DOHH2 (cell line): ENCODE results near the gene NABP1.
"Not testable (repeated sequence)": the region's sequence is repeated elsewhere in the genome, so short reads cannot be mapped to it uniquely, and the experiment has no call there.

Experiments
- H3F3A ChIP-seq: fragments of 200-600 bp; sonication (generic), shearing (Covaris generic); 2 replicates; pipeline ENCODE4 v1.6.0; 2016; ENCODE audit warnings: antibody characterized with exemption, mild to moderate bottlenecking; ENCODE audit not compliant: control insufficient read depth, insufficient read depth
- H3K27ac ChIP-seq: fragments of 200-600 bp; sonication (generic); 2 replicates; pipeline ENCODE4 v1.5.1; 2014; ENCODE audit warnings: low read depth, mild to moderate bottlenecking, low read length, moderate library complexity
- H3K27me3 ChIP-seq: fragments of 200-600 bp; sonication (generic); 2 replicates; pipeline ENCODE4 v1.6.1; 2014; ENCODE audit warnings: mild to moderate bottlenecking, low read length, mixed read lengths; ENCODE audit not compliant: control insufficient read depth
- H3K36me3 ChIP-seq: fragments of 200-600 bp; sonication (generic); 2 replicates; pipeline ENCODE4 v1.6.1; 2014; ENCODE audit warnings: mild to moderate bottlenecking, low read length, moderate library complexity, mixed read lengths; ENCODE audit not compliant: control insufficient read depth
- H3K4me1 ChIP-seq: fragments of 200-600 bp; sonication (generic); 2 replicates; pipeline ENCODE4 v1.6.1; 2014; ENCODE audit warnings: mild to moderate bottlenecking, low read length, mixed read lengths; ENCODE audit not compliant: control insufficient read depth
- H3K4me2 ChIP-seq: fragments of 200-600 bp; sonication (generic); 2 replicates; pipeline ENCODE4 v1.6.0; 2014; ENCODE audit warnings: mild to moderate bottlenecking, low read length, moderate library complexity
- H3K4me3 ChIP-seq: fragments of 200-600 bp; sonication (generic); 2 replicates; pipeline ENCODE4 v1.5.1; 2014; ENCODE audit warnings: mild to moderate bottlenecking, low read length, mixed read lengths
- H3K79me2 ChIP-seq: fragments of 200-600 bp; sonication (generic); 2 replicates; pipeline ENCODE4 v1.6.1; 2014; ENCODE audit warnings: mild to moderate bottlenecking, low read length, mixed read lengths; ENCODE audit not compliant: control insufficient read depth
- H3K9me2 ChIP-seq: fragments of 200-600 bp; sonication (generic); replicated peaks from 2 replicates; pipeline ENCODE4 v1.6.1; 2014; ENCODE audit warnings: mild to moderate bottlenecking, low read length, mixed read lengths; ENCODE audit not compliant: control insufficient read depth
- H3K9me3 ChIP-seq: fragments of 200-600 bp; sonication (generic); 2 replicates; pipeline ENCODE4 v1.6.1; 2014; ENCODE audit warnings: antibody characterized with exemption, low read length, mixed read lengths; ENCODE audit not compliant: control insufficient read depth, insufficient read depth
- H4K20me1 ChIP-seq: fragments of 200-600 bp; sonication (generic); 2 replicates; pipeline ENCODE4 v1.6.0; 2014; ENCODE audit warnings: low read depth, mild to moderate bottlenecking, antibody characterized with exemption, low read length, moderate library complexity; ENCODE audit not compliant: control insufficient read depth, insufficient read depth
- CTCF ChIP-seq: fragments of 200-600 bp; sonication (generic); IDR thresholded peaks from one replicate; pipeline ENCODE4 v1.5.1; 2014; ENCODE audit warnings: antibody characterized with exemption, mild to moderate bottlenecking, low read depth, low read length; ENCODE audit not compliant: poor library complexity, severe bottlenecking
- EZH2phosphoT487 ChIP-seq: fragments of 200-600 bp; sonication (generic); IDR thresholded peaks from 2 replicates; pipeline ENCODE4 v1.6.1; 2017; ENCODE audit warnings: borderline replicate concordance, mild to moderate bottlenecking, antibody characterized with exemption, low read length, moderate library complexity, mixed read lengths

NABP1 gene

GRCh38 chr2:191641609-191642008 lies 36.3 kb upstream of the NABP1 start:
- Histone ChIP-seq H3K36me3 (no peaks in the 10 kb centered on the region), H3K4me3 (no peak overlapping the region), H3K27me3 (peaks cover 3% of the 10 kb centered on the region; the same call in 1 of the 2 replicates), H3K9me3 (no peaks in the 10 kb centered on the region), H4K20me1 (no peaks in the 10 kb centered on the region), H3K4me2 (no peak overlapping the region), H3K4me1 (peaks cover 11% of the 10 kb centered on the region), H3K9me2 (no peaks in the 10 kb centered on the region), H3F3A (no peaks in the 10 kb centered on the region), H3K79me2 (no peaks in the 10 kb centered on the region), H3K27ac (no peak overlapping the region)
- TF ChIP-seq CTCF (no peak), EZH2phosphoT487 (no peak)

GRCh38 chr2:191642541-191642940 lies 35.4 kb upstream of the NABP1 start:
- no peak overlapping the region for H3K4me3 ChIP-seq
- H3K9me2 ChIP-seq: no peaks in the 10 kb centered on the region
- no peaks in the 10 kb centered on the region for H3K27me3 ChIP-seq
- H3K79me2 ChIP-seq: no peaks in the 10 kb centered on the region
- no peaks in the 10 kb centered on the region for H3K9me3 ChIP-seq
- no peak overlapping the region for H3K4me2 ChIP-seq
- H3K36me3 ChIP-seq: no peaks in the 10 kb centered on the region
- no peaks in the 10 kb centered on the region for H3F3A ChIP-seq
- no peak overlapping the region for H3K27ac ChIP-seq
- no peaks in the 10 kb centered on the region for H4K20me1 ChIP-seq
- TF ChIP-seq CTCF (no peak), EZH2phosphoT487 (no peak)
- peaks cover 10% of the 10 kb centered on the region for H3K4me1 ChIP-seq

GRCh38 chr2:191643429-191643828 lies 34.5 kb upstream of the NABP1 start:
- peaks cover 2% of the 10 kb centered on the region for H3K4me1 ChIP-seq
- H3K9me3 ChIP-seq: no peaks in the 10 kb centered on the region
- H3K36me3 ChIP-seq: no peaks in the 10 kb centered on the region
- H3K4me3 ChIP-seq: no peak overlapping the region
- no peak overlapping the region for H3K4me2 ChIP-seq
- no peaks in the 10 kb centered on the region for H3K9me2 ChIP-seq
- no peaks in the 10 kb centered on the region for H3F3A ChIP-seq
- no peaks in the 10 kb centered on the region for H4K20me1 ChIP-seq
- no peak for TF ChIP-seq EZH2phosphoT487
- no peak for TF ChIP-seq CTCF
- no peaks in the 10 kb centered on the region for H3K79me2 ChIP-seq
- no peaks in the 10 kb centered on the region for H3K27me3 ChIP-seq
- H3K27ac ChIP-seq: no peak overlapping the region

GRCh38 chr2:191644613-191645012 lies 33.3 kb upstream of the NABP1 start:
- not testable (repeated sequence) for H3K27me3 ChIP-seq, H3K4me2 ChIP-seq, H3F3A ChIP-seq, H3K27ac ChIP-seq, H3K79me2 ChIP-seq, H3K4me3 ChIP-seq, H3K36me3 ChIP-seq, H4K20me1 ChIP-seq, H3K9me2 ChIP-seq, H3K9me3 ChIP-seq, H3K4me1 ChIP-seq
